ENCODE data around the gene EZH2.
A peak's percentile ranks its signal among the peaks of the same experiment; 100 is the strongest.

EZH2 gene

DNA sequence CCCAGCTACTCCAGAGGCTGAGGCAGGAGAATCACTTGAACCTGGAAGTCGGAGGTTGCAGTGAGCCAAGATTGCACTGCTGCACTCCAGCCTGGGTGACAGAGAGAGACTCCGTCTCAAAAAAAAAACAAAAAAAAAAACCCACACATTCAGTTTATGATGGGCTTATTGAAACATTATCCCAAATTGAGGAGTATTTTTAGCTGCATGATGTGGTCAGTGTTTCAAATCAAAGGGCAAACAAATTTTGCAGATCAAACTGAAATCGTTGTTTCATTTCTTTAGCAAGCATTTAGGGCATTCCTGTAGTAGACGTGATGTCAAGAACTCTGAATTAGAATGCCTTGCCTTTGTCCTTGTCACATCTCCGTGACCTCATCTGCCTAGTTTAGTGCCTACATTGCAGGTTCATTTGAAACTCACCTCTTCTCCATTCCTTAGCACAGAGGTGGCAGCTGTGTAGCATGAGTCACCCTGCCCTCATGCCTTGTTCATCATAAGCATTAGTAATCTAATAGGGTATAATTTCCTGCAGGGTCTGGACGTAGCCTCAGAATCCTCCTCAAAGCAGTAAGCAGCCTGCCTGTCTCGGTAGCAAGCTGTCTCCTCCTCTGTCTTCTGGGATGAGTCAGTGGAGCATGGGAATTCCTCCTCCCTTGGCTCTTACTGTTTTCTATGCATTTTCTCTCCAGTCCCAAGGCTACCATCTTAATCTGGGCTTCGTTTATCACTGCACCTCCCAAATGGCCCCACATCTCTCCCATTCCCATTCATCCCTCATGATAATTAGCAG lies 111.6 kb downstream of the EZH2 start:
- DNase-seq (ENCODE audit: low read depth, low spot score) = peak; percentile 75

DNA sequence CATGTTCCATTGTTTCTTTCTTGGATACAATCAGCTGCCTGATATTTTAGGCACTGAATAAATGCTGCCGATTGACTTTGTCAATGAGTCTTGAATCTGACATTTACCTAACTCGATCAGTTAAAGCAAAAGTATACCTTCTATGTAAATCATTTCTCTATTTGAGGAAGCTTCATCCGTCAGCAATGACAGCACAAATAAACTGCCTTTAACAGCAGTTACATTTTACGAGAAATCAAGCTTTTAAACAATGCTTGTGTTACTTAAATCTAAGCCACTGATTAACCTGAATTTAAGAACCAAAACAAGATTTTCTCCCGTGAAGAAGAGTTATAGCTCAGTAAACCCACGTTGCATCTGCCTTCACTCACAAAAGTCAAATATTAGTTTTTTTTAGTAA lies 114.1 kb downstream of the EZH2 start:
- DNase-seq (ENCODE audit: low read depth, low spot score) = no peak

DNA sequence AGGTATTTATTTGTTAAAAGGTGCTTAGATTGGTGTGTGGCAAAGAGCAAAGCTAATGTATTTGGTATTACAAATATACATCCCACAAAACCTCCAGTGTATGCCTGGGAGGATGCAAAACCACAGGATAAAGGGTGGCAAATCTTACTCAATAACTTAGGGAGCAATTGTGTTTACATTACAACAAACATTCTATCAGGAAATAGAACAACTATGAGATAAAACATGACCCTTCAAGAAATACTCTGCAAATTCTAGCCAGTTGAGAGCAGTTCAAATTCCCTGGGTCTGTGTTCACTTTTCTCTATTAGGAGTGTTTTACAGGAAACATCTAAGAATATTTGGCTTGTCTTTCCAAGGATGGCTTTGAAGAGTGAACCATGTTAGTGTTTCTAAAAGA lies 120.5 kb downstream of the EZH2 start:
- no peak for DNase-seq (ENCODE audit: low read depth, low spot score)

DNA sequence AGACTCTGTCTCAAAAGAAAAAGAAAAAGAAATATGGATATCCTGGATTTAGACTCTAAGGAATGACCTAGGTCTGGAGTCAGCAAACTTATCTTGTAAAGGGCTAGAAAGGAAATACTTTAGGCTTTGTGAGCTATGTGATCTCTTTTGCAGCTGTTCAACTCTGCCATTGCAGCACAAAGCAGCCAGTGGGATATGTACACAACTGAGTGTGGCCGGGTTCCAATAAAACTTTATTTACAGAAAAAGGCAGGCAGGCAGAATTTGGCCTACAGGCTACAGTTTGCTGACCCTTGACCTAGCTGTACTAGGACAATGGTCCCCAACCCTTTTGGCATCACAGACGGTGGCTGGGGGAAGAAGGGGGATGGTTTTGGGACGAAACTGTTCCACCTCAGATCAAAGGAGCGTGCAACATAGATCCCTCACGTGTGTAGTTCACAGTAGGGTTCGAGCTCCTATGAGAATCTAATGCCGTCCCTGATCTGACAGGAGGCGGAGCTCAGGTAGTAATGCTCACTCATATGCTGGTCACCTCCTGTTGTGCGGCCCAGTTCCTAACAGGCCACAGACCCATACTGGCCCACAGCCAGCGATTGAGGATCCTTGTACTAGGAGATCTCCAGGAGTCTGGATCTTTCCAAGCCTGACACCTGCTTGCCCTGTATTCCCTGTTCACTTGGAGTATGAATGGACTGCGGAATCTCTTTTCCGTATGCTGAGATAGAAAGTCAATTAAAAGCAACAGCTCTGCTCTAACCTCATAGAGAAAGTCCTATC lies 122.4 kb downstream of the EZH2 start:
- DNase-seq (ENCODE audit: low read depth, low spot score) = no peak
